Activated CD8-positive, alpha-beta memory T cell treated with anti-CD3 and anti-CD28 coated beads, Interleukin-2, amount 10 ng/mL, durations not matched to agents 7 days and 5 days (primary cell): Measurements from ENCODE around the gene TPST2. TPM values are rescaled to one million over a fixed set of nuclear protein-coding genes. Genes with fewer than 3 reads are reported as not detected.

Source experiments
- ATAC-seq: fragments of 150-1000 bp; cut with Tn5 transposase; one replicate; pipeline ENCODE4 v1.10.0; 2021; ENCODE audit warnings: moderate library complexity
- CTCF ChIA-PET: fragments of 350-600 bp; sonication (Branson Sonifier 250); formaldehyde crosslinking; loops from one replicate; lab custom pipeline; 2021; ENCODE audit warnings: antibody characterized with exemption; lab: Charles Lee
- DNase-seq: peaks from one replicate; pipeline ENCODE4 v3.0.0-alpha.2; 2020
- H3K27ac Mint-ChIP-seq: one replicate; pipeline ENCODE4 v1.8.0; 2021; ENCODE audit warnings: mild to moderate bottlenecking, mixed read lengths
- H3K27me3 Mint-ChIP-seq: one replicate; pipeline ENCODE4 v1.8.0; 2021; ENCODE audit warnings: mixed read lengths
- H3K36me3 Mint-ChIP-seq: one replicate; pipeline ENCODE4 v1.8.0; 2021; ENCODE audit warnings: mild to moderate bottlenecking, mixed read lengths
- H3K4me1 Mint-ChIP-seq: one replicate; pipeline ENCODE4 v1.8.0; 2021; ENCODE audit warnings: mixed read lengths
- H3K4me3 Mint-ChIP-seq: one replicate; pipeline ENCODE4 v1.8.0; 2021; ENCODE audit warnings: mild to moderate bottlenecking, moderate library complexity, mixed read lengths
- H3K9me3 Mint-ChIP-seq: one replicate; pipeline ENCODE4 v1.8.0; 2022; ENCODE audit warnings: low read depth, mixed read lengths
- total RNA-seq, 2 experiments: library from RNA; stranded (reverse); gene quantifications; one replicate each; pipeline ENCODE4 v1.2.3, GENCODE V29; 2021

The TPST2 gene
- total RNA-seq, 2 experiments from 2014 or later: 61.6 to 81.6 TPM

DNA sequence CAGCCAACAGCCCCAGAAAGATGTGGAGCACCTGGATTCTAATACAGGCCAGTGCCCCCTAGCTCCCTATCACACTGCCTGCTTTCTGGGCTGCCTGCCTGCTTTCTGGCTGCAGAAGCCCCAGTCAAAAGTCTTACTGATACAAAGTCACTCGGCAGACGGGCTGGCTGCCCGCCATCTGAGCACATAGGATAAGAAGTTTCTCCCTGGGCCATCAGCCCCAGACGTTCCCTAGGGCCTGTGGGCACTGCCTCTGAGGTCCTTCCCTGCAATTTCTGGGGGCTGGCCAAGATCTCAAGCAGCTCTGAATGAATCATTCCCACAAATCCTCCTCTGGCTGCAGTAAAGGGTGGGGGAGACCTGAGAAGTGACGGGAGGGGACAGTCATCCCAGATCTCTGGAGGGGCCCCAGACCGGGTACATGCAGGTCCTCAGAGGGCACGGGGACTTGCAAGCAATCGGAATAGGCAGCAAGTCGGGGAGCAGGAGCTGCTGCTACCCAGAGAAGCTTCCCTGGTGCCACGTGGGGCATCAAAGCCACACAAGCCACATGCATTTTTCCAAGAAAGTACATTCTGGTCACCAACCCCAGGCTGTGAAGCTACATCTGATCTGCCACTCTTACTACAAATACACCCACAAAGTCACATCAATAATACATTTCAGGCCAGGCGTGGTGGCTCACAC lies 4.7 kb downstream of the TPST2 start:
- peak overlapping the region; percentile 70 for H3K27ac Mint-ChIP-seq
- peaks cover 40% of the 10 kb centered on the region for H3K36me3 Mint-ChIP-seq
- peaks cover 74% of the 10 kb centered on the region for H3K4me1 Mint-ChIP-seq
- no peak for ATAC-seq
- no peaks in the 10 kb centered on the region for H3K27me3 Mint-ChIP-seq
- DNase-seq: peak; percentile 58
- CTCF ChIA-PET: interaction anchor here (1.7 kb wide), 1 partner anchor 12 kb away, joined by 5 read pairs; no protein-coding TSS in a partner anchor
- peak overlapping the region; percentile 48 for H3K4me3 Mint-ChIP-seq
- H3K9me3 Mint-ChIP-seq: no peaks in the 10 kb centered on the region

DNA sequence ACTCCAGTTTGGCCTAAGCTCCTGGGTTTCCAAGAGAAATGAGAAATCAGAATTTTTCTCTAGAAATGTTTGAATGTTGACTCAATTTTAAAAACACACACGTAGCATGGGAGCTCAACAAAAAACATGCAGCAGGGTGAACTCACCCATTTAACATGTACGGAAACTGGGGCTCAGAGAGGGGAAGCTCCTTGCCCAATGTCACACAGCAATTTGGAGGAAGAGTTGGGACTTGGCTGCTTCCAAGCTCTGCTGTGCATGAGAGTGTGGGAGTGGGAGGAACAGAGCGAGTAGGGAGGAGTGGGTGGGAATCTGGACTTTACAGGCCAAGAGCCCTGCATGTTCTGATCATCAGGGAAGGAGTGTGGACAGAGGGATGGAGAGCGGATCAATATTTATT lies 5.9 kb downstream of the TPST2 start:
- peak overlapping the region; percentile 70 for H3K27ac Mint-ChIP-seq
- H3K27me3 Mint-ChIP-seq: no peaks in the 10 kb centered on the region
- ATAC-seq: no peak
- peaks cover 85% of the 10 kb centered on the region for H3K4me1 Mint-ChIP-seq
- H3K36me3 Mint-ChIP-seq: peaks cover 44% of the 10 kb centered on the region
- CTCF ChIA-PET: interaction anchor here (0.6 to 1.1 kb wide), 2 partner anchors 11 to 1383 kb away, joined by 3 to 4 read pairs; no protein-coding TSS in a partner anchor
- H3K9me3 Mint-ChIP-seq: no peaks in the 10 kb centered on the region
- no peak for DNase-seq
- H3K4me3 Mint-ChIP-seq: no peak overlapping the region

- Mint-ChIP-seq H3K27ac (peak overlapping the region; percentile 33), H3K4me3 (no peak overlapping the region), H3K4me1 (peaks cover 76% of the 10 kb centered on the region), H3K9me3 (no peaks in the 10 kb centered on the region), H3K27me3 (no peaks in the 10 kb centered on the region), H3K36me3 (peaks cover 39% of the 10 kb centered on the region)
- ATAC-seq (no peak), DNase-seq (no peak)
- CTCF ChIA-PET: no interaction called here
These were observed 8.2 kb downstream of the TPST2 start for GRCh38 chr22:26581633-26582168.

DNA sequence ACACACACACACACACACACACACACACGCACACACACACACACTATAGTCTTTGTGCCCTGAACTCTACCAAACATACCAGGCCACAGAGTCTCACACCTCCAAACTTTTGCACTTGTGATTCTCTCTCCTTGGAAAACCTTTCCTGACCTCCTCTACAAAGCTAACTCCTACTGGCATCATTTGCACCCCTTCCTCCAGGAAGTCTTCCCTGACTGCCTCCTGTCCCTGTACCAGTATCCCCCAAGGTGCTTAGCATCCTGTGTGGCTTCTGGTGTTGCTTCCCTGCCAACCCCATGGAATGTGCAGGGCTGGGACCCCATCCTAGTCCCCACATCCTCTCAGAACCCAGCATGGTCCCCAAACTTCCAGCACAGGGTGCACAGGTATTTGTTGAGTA lies 8.9 kb downstream of the TPST2 start:
- H3K9me3 Mint-ChIP-seq: no peaks in the 10 kb centered on the region
- ATAC-seq (no peak), DNase-seq (no peak)
- peaks cover 75% of the 10 kb centered on the region for H3K4me1 Mint-ChIP-seq
- peaks cover 42% of the 10 kb centered on the region for H3K36me3 Mint-ChIP-seq
- peak overlapping the region; percentile 33 for H3K27ac Mint-ChIP-seq
- H3K27me3 Mint-ChIP-seq: no peaks in the 10 kb centered on the region
- CTCF ChIA-PET: no interaction called here
- no peak overlapping the region for H3K4me3 Mint-ChIP-seq

DNA sequence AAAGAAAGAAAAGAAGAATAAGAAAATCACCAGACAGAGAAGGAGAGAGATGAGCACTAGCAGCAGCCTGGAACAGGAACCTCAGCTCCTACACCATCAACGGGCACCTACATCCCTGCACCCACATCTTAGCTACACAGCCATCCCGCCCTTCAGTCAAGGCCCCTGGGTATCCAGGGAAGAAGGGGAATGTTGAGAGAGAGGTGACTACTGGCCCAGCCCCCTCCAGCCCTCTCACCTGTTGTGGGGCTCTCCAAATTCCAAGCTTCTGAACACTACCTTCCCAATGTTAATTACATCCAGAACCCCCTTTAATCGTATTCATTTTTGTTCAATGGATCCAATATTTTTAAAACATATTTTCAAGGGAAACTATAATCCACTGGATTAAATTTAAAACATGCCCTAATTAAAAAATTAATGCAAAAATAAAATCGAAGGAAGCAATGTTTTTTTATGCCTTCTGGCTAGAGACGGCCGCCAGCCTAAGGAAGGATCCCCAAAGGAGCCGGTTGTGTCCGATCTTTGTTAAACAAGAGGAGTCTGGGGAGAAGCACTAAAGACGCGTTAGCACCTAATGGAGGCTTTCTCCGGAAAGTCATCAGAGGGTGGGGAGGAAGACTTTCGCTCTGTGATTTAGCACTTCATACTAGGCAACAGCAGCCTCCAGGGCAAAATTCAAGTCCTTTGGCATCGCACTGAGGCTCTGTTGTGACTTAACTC lies 9.5 kb downstream of the TPST2 start:
- Mint-ChIP-seq H3K27ac (peak overlapping the region; percentile 98), H3K4me1 (peaks cover 71% of the 10 kb centered on the region), H3K36me3 (peaks cover 40% of the 10 kb centered on the region), H3K4me3 (peak overlapping the region; percentile 76), H3K27me3 (no peaks in the 10 kb centered on the region), H3K9me3 (no peaks in the 10 kb centered on the region)
- CTCF ChIA-PET: interaction anchor here (0.9 to 1.3 kb wide), 2 partner anchors 12 to 62 kb away, joined by 3 to 6 read pairs; no protein-coding TSS in a partner anchor
- ATAC-seq (no peak), DNase-seq (no peak)

DNA sequence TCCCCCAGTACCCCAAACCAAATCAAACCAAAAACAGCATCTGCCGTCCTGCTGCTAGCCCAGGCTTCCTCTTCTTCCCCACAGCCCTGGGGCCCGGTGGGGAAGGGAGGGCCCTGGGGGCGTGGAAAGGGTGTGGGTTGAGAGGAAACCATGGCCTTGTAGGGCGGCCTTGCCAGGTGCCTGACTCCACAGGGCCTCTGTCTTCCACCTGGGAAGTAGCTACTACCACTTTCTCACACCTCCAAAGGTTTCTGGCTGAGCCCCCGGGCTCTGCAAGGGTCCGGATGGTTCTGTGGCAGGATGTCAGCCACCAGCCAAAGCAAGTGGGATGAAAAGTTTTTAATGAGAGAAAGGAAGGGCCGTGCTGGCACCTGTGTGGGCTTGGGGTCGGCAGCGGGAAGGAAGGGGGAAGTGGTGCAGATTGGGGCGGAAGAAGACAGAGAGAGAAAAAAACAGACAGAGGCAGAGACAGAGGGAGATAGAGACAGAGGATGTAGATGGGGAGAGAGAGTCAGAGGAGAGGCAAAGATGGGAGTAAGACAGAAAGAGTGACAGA lies 10.5 kb downstream of the TPST2 start:
- peak; percentile 97 for ATAC-seq
- Mint-ChIP-seq H3K36me3 (peaks cover 43% of the 10 kb centered on the region), H3K4me3 (peak overlapping the region; percentile 76), H3K9me3 (no peaks in the 10 kb centered on the region), H3K27me3 (no peaks in the 10 kb centered on the region), H3K4me1 (peaks cover 68% of the 10 kb centered on the region), H3K27ac (peak overlapping the region; percentile 98)
- CTCF ChIA-PET: interaction anchor here (0.9 to 1.3 kb wide), 5 partner anchors 10 to 63 kb away, joined by 3 to 6 read pairs (median 3); no protein-coding TSS in a partner anchor
- peak; percentile 88 for DNase-seq

DNA sequence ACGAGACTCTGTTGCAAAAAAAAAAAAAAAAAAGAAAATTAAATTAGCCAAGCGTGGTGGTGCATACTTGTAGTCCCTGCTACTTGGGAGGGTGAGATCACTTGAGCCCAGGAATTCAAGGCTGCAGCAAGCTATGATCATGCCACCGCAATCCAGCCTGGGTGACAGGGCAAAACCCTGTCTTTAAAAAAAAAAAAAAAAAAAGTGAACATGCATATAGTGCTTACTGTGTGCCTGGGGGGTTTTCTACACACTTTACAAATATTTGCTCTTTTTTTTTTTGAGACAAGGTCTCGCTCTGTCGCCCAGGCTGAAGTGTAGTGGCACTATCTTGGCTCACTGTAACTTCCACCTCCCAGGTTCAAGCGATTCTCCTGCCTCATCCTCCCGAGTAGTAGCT lies 12.9 kb downstream of the TPST2 start:
- Mint-ChIP-seq H3K36me3 (peaks cover 38% of the 10 kb centered on the region), H3K27ac (no peak overlapping the region)

DNA sequence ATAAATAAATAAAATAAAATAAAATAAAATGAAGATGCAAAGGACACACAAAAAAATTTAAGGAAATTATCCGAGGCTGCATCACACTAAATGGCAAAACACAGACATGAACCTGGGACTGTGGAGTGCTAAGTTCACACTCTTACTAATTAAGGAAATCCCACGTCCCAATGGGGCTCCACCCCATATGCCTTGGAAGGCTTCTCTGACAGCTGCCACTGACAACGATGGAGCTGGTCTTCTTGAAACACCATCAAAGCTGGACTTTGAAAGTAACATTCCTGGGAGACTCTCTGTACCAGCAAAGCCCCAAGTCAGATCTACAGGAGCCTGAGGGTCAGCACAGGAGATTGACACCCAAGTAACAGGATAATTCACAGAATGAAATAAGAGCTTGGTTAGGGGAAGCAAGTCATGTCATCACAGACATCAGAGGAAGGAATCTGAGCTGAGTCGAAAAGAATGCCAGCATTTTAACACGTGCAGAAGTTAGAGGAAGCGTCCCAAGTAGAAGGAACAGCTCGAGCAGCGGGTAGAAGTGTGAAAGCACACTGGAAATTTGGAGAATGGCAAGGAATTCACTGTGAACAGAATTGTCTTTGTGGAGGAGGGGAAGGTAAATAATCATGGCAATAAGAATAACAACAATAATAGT lies 13.8 kb downstream of the TPST2 start:
- ATAC-seq: no peak
- Mint-ChIP-seq H3K27me3 (no peaks in the 10 kb centered on the region), H3K4me1 (peaks cover 66% of the 10 kb centered on the region), H3K9me3 (no peaks in the 10 kb centered on the region), H3K27ac (no peak overlapping the region), H3K4me3 (no peak overlapping the region), H3K36me3 (peaks cover 34% of the 10 kb centered on the region)
- DNase-seq: no peak
- CTCF ChIA-PET: interaction anchor here (1.3 to 2.0 kb wide), 2 partner anchors 66 to 73 kb away, joined by 3 to 6 read pairs; no protein-coding TSS in a partner anchor

More for the DNA sequence above, 12.9 kb downstream of the TPST2 start:
- Mint-ChIP-seq H3K4me3 (no peak overlapping the region), H3K9me3 (no peaks in the 10 kb centered on the region), H3K4me1 (peaks cover 69% of the 10 kb centered on the region), H3K27me3 (no peaks in the 10 kb centered on the region)
- no peak for DNase-seq
- CTCF ChIA-PET: interaction anchor here (0.7 to 2.0 kb wide), 5 partner anchors 29 to 110 kb away, joined by 3 to 6 read pairs (median 3); no protein-coding TSS in a partner anchor
- no peak for ATAC-seq

DNA sequence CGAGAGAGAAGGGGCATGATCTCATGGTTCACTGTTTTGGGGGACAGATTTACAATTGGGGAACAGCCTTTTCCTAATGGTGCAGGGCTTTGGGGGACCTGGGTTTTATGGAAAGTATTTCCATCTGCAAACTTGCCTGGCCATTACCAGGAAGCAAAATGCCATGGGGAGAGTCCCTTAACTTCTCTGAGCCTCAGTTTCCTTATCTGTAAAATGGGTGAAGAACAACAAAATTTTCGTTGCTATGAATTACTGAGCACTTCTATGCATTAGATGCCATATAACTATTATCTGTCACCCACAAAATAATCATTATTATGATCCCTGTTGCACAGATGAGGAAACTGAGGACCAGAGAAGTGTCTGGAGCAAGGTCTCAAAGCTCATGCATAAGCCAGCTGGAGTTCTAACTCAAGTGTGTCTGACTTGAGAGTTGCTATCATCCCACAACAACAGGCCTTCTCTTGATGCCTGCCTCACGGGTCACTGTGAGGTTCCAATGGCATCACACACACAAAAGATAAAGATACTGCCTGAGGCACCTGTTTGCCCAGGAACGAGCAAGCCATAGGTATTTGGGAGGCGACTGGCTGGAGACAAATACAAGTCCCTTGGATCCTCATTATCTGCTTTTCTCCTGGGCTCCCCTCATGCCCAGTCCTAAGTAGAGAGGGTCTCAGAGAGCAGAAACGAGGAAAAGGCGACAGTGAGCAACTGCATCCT lies 15.8 kb downstream of the TPST2 start:
- no peak overlapping the region for H3K27ac Mint-ChIP-seq
- H3K9me3 Mint-ChIP-seq: no peaks in the 10 kb centered on the region
- H3K27me3 Mint-ChIP-seq: no peaks in the 10 kb centered on the region
- peaks cover 33% of the 10 kb centered on the region for H3K36me3 Mint-ChIP-seq
- no peak for DNase-seq
- CTCF ChIA-PET: interaction anchor here (1.5 kb wide), 1 partner anchor 10 kb away, joined by 4 read pairs; no protein-coding TSS in a partner anchor
- H3K4me1 Mint-ChIP-seq: peaks cover 59% of the 10 kb centered on the region
- H3K4me3 Mint-ChIP-seq: no peak overlapping the region
- no peak for ATAC-seq

DNA sequence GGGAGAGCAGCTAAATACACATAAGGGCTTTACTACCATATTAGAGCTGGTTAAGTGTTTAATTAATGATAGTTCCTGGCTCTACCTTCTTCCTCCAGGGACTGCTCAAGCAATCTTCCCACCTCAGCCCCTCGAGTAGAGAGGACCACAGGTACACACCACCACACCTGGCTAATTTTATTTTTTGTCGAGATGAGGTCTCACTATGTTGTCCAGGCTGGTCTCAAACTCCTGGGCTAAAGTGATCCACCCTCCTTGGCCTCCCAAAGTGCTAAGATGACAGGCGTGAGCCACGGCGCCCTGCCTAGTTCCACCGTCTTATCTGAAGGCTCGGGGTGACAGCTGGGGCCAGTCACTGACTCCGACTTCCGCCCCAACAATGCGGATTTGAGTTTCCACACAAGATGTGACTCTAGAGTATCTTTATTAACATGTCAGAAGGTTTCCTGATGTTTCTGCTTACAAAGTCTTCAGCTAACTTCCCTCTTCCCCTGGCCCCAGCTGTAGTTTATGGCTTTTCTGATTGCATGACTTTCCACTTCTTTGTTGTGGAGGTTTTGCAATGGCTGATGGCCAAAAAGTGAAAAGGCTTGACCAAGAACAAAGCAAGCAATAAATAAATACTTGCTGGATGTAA lies 16.8 kb downstream of the TPST2 start:
- ATAC-seq (no peak), DNase-seq (no peak)
- H3K27ac Mint-ChIP-seq: no peak overlapping the region
- no peak overlapping the region for H3K4me3 Mint-ChIP-seq
- H3K27me3 Mint-ChIP-seq: no peaks in the 10 kb centered on the region
- peaks cover 35% of the 10 kb centered on the region for H3K36me3 Mint-ChIP-seq
- H3K4me1 Mint-ChIP-seq: peaks cover 58% of the 10 kb centered on the region
- CTCF ChIA-PET: interaction anchor here (1.5 kb wide), 1 partner anchor 11 kb away, joined by 4 read pairs; no protein-coding TSS in a partner anchor
- H3K9me3 Mint-ChIP-seq: no peaks in the 10 kb centered on the region

- Mint-ChIP-seq H3K4me3 (no peak overlapping the region), H3K9me3 (no peaks in the 10 kb centered on the region), H3K27ac (no peak overlapping the region), H3K36me3 (peaks cover 30% of the 10 kb centered on the region), H3K27me3 (no peaks in the 10 kb centered on the region), H3K4me1 (peaks cover 67% of the 10 kb centered on the region)
- DNase-seq (no peak), ATAC-seq (no peak)
- CTCF ChIA-PET: no interaction called here
These were observed 18.9 kb downstream of the TPST2 start for GRCh38 chr22:26570864-26571525.
